Uterus (tissue), 2 donors: Measurements from ENCODE around the gene TFCP2L1.

ENCODE experiments used
- POLR2A ChIP-seq, 2 donors: fragments of 450-650 bp; IDR thresholded peaks; one replicate each; pipeline ENCODE4 v1.6.1; 2016; ENCODE audit warnings: antibody characterized with exemption in 2 of 2, mild to moderate bottlenecking in 1 of 2, moderate library complexity in 1 of 2
- TF ChIP-seq, protein P1 (sequence below), 4 experiments: fragments of 200-600 bp in 2 of 4; fragments of 450-650 bp in 2 of 4; sonication (generic) in 2 of 4; IDR thresholded peaks; one replicate each; pipeline ENCODE4 v1.5.1; 2016 to 2019; ENCODE audit warnings: antibody characterized with exemption in 4 of 4, mild to moderate bottlenecking in 2 of 4, moderate library complexity in 1 of 4

- TF ChIP-seq, protein P1, sequence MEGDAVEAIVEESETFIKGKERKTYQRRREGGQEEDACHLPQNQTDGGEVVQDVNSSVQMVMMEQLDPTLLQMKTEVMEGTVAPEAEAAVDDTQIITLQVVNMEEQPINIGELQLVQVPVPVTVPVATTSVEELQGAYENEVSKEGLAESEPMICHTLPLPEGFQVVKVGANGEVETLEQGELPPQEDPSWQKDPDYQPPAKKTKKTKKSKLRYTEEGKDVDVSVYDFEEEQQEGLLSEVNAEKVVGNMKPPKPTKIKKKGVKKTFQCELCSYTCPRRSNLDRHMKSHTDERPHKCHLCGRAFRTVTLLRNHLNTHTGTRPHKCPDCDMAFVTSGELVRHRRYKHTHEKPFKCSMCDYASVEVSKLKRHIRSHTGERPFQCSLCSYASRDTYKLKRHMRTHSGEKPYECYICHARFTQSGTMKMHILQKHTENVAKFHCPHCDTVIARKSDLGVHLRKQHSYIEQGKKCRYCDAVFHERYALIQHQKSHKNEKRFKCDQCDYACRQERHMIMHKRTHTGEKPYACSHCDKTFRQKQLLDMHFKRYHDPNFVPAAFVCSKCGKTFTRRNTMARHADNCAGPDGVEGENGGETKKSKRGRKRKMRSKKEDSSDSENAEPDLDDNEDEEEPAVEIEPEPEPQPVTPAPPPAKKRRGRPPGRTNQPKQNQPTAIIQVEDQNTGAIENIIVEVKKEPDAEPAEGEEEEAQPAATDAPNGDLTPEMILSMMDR (IDR thresholded peaks at IDR 0.05): no peak
- TF ChIP-seq POLR2A (IDR thresholded peaks at IDR 0.05): no peak
These were observed 64.0 kb downstream of the TFCP2L1 start for GRCh38 chr2:121220995-121221394.
